ENCODE data around the gene TRIM69.
"Not testable (repeated sequence)": the region's sequence is repeated elsewhere in the genome, so short reads cannot be mapped to it uniquely, and the experiment has no call there.

- not testable (repeated sequence) for TF ChIP-seq CTCF (conservative IDR thresholded peaks at IDR 0.05; ENCODE audit: low read depth, low read length); EZH2 (IDR thresholded peaks at IDR 0.05; ENCODE audit: low read length, unreplicated experiment); EZH2phosphoT487 (IDR thresholded peaks at IDR 0.05; ENCODE audit: borderline replicate concordance, low read length)
Measured at GRCh38 chr15:44743454-44743853, 7.1 kb downstream of the TRIM69 start.
